HL-60/S4 treated with phorbol 12-myristate 13-acetate at 8.2 ng/mL for 4 days and 3 days (cell line): ENCODE results near the gene PPP1R2.

Source experiments
- in situ Hi-C: fragments of 300-500 bp; cut with MboI; formaldehyde crosslinking; loops from 2 replicates; pipeline ENCODE4 v1.15.0; 2022; ENCODE audit warnings: low sequenced_read_pairs

The PPP1R2 gene

GRCh38 chr3:195568630-195569029 is 25.5 kb upstream of the PPP1R2 start:
- in situ Hi-C loops, result no loop called here

GRCh38 chr3:195566797-195567196 is 23.7 kb upstream of the PPP1R2 start:
- in situ Hi-C loops, result no loop called here

- in situ Hi-C loops, result no loop called here
These were observed 22.6 kb upstream of the PPP1R2 start for GRCh38 chr3:195565716-195566115.

- in situ Hi-C loops, result no loop called here
These were observed 20.2 kb upstream of the PPP1R2 start for GRCh38 chr3:195563317-195563716.

- in situ Hi-C loops, result no loop called here
These were observed 16.7 kb upstream of the PPP1R2 start for GRCh38 chr3:195559723-195560409.

GRCh38 chr3:195558602-195559001 is 15.5 kb upstream of the PPP1R2 start:
- in situ Hi-C loops, result no loop called here

DNA sequence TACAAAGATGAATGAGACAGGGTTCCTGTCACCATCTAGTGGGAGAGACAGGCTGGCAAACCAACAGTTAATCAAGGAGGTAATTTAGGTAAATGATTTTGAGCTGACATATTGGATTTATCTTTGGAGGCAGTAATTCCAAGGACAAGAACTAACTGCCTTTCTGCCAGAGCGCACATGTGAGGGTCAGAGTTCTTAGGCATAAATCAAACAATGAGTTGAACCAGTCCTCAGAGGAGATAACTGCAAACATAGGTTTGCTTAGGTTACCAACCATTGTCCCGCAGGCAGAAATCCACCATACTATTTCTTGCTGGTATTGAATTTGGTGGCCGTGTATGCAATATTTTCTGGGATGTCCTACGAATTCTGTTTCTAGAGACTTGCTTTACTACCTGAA is 14.2 kb upstream of the PPP1R2 start:
- in situ Hi-C loops, result no loop called here

DNA sequence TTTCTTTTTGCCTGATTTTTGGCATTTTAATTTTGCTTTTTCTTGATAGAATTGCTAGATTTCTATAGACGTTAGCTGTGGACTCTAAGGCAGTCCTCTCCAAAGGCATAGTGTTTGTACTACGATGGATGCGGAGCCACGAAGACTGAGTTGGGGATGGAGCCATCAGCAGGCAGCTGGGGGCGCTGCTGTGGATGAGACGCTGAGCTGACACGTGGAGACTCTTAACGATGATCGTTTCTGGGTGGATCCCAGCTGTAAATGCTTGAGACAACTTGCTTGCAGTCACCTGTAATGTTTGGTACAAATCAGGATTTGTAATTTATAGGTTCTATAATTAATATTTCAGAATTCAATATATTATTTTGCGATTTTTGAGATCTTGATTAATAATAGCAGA is 13.3 kb upstream of the PPP1R2 start:
- in situ Hi-C loops, result no loop called here

DNA sequence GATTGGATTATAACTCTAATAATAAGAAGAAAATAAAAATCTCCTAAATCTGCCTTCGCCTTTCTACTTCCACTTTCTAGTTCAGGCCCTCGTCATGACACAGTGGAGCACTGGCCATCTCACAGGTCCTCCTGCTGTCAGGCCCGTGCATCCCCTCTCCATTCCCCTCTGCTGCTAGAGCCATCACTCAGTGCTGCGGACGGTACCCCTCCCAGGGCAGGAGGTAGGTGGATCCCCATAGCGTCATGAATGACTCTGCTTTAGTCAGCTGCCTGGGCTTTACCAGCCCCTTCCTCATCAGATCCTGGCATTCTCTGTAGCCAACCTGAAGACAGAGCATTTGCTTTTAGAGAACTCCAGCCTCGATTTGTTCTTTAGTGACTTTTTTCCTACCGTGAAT is 12.0 kb upstream of the PPP1R2 start:
- in situ Hi-C loops, result no loop called here

DNA sequence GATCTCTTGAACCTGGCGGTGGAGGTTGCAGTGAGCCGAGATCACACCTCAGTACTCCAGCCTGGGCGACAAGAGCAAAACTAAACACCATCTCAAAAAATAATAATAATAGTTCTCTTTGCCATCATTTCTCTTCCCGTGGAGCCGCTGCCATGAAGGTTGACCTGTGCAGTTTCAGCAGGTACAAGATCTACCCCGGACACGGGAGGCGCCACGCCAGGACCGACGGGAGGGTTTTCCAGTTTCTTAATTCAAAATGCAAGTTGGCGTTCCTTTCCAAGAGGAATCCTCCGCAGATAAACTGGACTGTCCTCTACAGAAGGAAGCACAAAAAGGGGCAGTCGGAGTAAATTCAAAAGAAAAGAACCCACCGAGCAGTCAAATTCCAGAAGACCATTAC is 11.3 kb upstream of the PPP1R2 start:
- in situ Hi-C loops, result no loop called here

DNA sequence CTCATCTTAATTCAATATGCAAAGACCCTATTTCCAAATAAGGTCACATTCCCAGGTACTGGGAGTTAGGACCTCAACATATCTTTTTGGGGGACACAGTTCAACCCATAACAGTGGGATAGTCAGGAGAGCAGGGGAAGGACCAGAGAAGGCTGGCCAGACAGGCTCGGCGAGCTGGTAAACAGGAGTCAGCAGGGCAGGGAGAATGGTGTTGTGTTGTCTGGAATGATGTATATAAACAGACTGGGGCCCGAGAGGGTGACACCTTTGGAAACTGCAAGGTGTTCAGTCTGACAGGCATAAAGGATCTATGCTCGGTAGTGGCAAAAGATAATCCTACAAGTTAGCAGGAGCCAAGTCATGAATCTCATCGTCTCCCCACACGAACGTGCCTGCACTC is 10.1 kb upstream of the PPP1R2 start:
- in situ Hi-C loops, result no loop called here

GRCh38 chr3:195551381-195551978 is 8.4 kb upstream of the PPP1R2 start:
- in situ Hi-C loops, result no loop called here

GRCh38 chr3:195550723-195551122 is 7.6 kb upstream of the PPP1R2 start:
- in situ Hi-C loops, result no loop called here

DNA sequence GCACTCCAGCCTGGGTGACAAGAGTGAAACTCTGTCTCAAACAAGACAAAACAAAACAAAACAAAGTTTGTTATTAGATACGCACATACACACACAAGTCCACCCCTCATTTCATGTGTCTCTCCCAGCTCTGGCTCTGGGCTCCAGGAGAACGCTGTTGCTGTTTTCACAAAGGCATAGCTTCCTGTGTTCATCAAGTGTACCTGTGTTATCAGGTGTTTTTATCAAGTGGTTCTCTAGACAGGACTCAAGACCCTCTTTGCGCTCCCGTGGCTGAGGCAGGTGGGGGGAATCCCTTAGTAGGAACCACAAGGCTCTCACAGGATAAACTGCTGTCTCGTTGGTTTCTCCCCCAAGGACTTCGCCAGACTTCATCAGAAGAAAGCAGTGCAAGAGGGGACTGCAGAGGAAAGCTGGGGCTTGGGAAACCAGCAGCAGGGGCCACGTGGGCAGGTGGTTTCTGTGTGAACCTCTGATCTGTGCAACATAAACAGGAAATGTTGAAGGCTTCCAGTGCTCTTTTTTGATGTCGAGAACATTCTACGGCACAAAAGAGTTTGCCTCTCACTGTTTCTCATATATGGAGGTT is 6.9 kb upstream of the PPP1R2 start:
- in situ Hi-C loops, result loop anchor here (25.0 kb wide), 1 partner anchor 263 kb away; no protein-coding TSS in a partner anchor

DNA sequence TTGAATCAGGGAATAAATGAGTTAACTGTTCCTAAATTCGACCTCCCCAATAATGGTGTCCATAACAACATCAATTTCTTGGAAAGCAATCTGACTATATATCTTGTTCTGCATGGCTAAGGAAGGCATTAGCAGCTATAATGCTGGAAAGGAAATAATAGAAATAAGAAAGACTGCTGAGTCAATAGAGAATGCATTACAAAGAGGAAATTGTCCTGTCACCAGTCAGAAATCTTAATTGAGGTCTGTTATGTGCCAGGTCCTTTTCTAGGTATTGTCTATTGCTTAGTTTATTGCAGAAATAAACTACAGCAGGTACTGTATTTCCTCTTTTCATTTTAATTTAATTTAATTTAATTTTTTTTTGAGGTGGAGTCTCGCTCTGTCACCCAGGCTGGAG is 5.9 kb upstream of the PPP1R2 start:
- in situ Hi-C loops, result loop anchor here (25.0 kb wide), 1 partner anchor 262 kb away; no protein-coding TSS in a partner anchor

DNA sequence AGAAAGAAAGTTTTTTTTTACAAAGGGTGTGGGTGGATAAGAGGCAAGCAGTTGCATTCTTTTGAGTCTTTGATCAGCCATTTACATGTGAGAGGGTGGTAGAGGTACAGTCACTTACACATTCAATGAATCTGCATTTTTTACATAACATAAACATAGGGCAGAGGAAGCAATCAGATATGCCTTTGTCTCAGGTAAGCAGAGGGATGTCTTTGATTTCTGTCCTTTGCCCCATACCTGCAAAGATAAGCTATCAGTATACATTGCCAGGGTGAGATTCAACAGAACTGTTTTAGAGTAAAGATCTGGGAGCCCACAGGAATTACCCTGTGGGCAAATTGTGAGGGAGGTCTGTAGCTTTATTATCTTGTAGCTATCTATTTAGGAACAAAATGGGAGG is 5.4 kb upstream of the PPP1R2 start:
- in situ Hi-C loops, result loop anchor here (25.0 kb wide), 1 partner anchor 261 kb away; no protein-coding TSS in a partner anchor

- in situ Hi-C loops, result loop anchor here (25.0 kb wide), 1 partner anchor 261 kb away; no protein-coding TSS in a partner anchor
These were observed 4.9 kb upstream of the PPP1R2 start for GRCh38 chr3:195548006-195548405.

GRCh38 chr3:195546130-195546560 is 3.0 kb upstream of the PPP1R2 start:
- in situ Hi-C loops, result loop anchor here (25.0 kb wide), 1 partner anchor 259 kb away; no protein-coding TSS in a partner anchor

GRCh38 chr3:195544634-195545033 is 1.5 kb upstream of the PPP1R2 start:
- in situ Hi-C loops, result loop anchor here (25.0 kb wide), 1 partner anchor 257 kb away; no protein-coding TSS in a partner anchor

- in situ Hi-C loops, result loop anchor here (25.0 kb wide), 1 partner anchor 257 kb away; no protein-coding TSS in a partner anchor
These were observed 1.1 kb upstream of the PPP1R2 start for GRCh38 chr3:195544230-195544536.

DNA sequence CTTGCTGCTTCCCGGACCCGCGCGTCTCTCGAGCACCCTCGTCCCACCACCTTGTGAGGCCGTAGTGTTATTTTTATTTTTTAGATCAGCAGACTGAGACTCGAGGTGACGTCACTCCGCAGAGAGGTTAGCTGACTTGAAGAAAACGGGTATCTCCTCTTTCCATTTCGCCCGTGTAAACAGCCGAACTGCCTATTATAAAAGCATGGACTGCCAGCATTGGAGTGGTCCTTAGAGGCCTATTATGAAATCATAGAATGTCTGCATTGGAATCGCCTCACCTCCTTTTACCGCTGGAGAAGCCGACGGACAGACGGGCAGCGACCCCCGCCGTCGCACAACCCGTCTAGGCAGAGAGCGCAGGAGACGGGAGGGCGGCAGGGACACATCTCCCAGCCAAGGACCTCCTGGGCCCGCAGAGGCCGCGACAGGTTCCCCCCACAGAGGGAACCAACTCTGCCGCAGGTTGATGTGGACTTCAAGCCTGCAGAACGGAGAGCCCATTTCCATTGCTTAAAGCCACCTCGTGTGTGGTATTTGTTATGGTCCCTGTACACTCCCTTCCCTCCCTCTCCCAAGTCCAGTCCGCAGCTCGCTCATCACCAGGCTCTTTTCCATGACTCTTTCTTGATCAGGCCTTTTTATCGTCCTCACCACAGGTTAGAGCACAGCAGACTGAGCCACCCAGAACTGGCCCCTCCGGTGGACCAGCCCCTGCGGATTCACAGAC is 540 bp upstream of the PPP1R2 start:
- in situ Hi-C loops, result loop anchor here (25.0 kb wide), 1 partner anchor 256 kb away; no protein-coding TSS in a partner anchor
